Neutrophil (primary cell): ENCODE data around the gene KRTAP1-5.

ENCODE experiments used
- H3K27ac ChIP-seq: fragments of 200-600 bp; sonication (generic); 2 replicates; pipeline ENCODE4 v1.5.1; 2016; ENCODE audit warnings: mild to moderate bottlenecking, moderate library complexity
- H3K27me3 ChIP-seq: fragments of 200-600 bp; sonication (generic); 2 replicates; pipeline ENCODE4 v1.6.0; 2016; ENCODE audit warnings: mild to moderate bottlenecking
- H3K36me3 ChIP-seq: fragments of 200-600 bp; sonication (generic); 2 replicates; pipeline ENCODE4 v1.5.1; 2017
- H3K4me1 ChIP-seq, 2 experiments: fragments of 200-600 bp in 1 of 2; sonication (generic) in 1 of 2; 1 replicate in 1 of 2; 2 replicates in 1 of 2; pipeline versions ENCODE4 v1.5.1 to v1.6.1; 2013 to 2016; ENCODE audit warnings: low read depth in 1 of 2, low read length in 1 of 2, mild to moderate bottlenecking in 1 of 2, moderate library complexity in 1 of 2; ENCODE audit not compliant: control insufficient read depth in 1 of 2, insufficient read depth in 1 of 2
- H3K4me3 ChIP-seq, 2 experiments: fragments of 200-600 bp in 1 of 2; sonication (generic) in 1 of 2; 1 replicate in 1 of 2; 2 replicates in 1 of 2; pipeline ENCODE4 v1.5.1; 2013 to 2016; ENCODE audit warnings: low read depth in 1 of 2, low read length in 1 of 2, mild to moderate bottlenecking in 1 of 2, moderate library complexity in 1 of 2
- H3K9me3 ChIP-seq: fragments of 200-600 bp; sonication (generic); 2 replicates; pipeline ENCODE4 v1.5.1; 2016
- CTCF ChIP-seq: fragments of 200-600 bp; sonication (generic); IDR thresholded peaks from 2 replicates; pipeline ENCODE4 v1.5.1; 2016; ENCODE audit warnings: antibody characterized with exemption

The KRTAP1-5 gene

GRCh38 chr17:41026715-41027471 lies at the start of gene KRTAP1-5:
KRTAP1-5 (minus strand) TSS chr17:41027208; CDS start chr17:41027155, 53 bp downstream.
- H3K4me3 ChIP-seq, result no peak within 1 kb of the TSS
- H3K27me3 ChIP-seq, result peaks cover 34% of the 10 kb centered on the region
- H3K36me3 ChIP-seq, result no peaks in the 10 kb centered on the region
- H3K9me3 ChIP-seq, result no peaks in the 10 kb centered on the region
- H3K27ac ChIP-seq, result no peak within 1 kb of the TSS
- no peak for TF ChIP-seq CTCF
- no peaks in the 10 kb centered on the region for H3K4me1 ChIP-seq

- Histone ChIP-seq H3K4me3 (no peak overlapping the region), H3K36me3 (no peaks in the 10 kb centered on the region), H3K9me3 (no peaks in the 10 kb centered on the region), H3K4me1 (no peaks in the 10 kb centered on the region), H3K27ac (no peak overlapping the region), H3K27me3 (peaks cover 10% of the 10 kb centered on the region)
- TF ChIP-seq CTCF, result no peak
Measured at GRCh38 chr17:41076788-41077187, 49.8 kb upstream of the KRTAP1-5 start.

- Histone ChIP-seq H3K4me1 (peaks cover 7 to 13% of the 10 kb centered on the region in 2 experiments), H3K4me3 (no peak overlapping the region), H3K27me3 (peaks cover 10% of the 10 kb centered on the region), H3K9me3 (no peaks in the 10 kb centered on the region), H3K36me3 (no peaks in the 10 kb centered on the region), H3K27ac (no peak overlapping the region)
- no peak for TF ChIP-seq CTCF
Measured at GRCh38 chr17:41073676-41074075, 46.7 kb upstream of the KRTAP1-5 start.

- TF ChIP-seq CTCF, result no peak
- Histone ChIP-seq H3K4me1 (peaks cover 7 to 17% of the 10 kb centered on the region in 2 experiments), H3K27me3 (peaks cover 10% of the 10 kb centered on the region), H3K27ac (no peak overlapping the region), H3K4me3 (no peak overlapping the region), H3K36me3 (no peaks in the 10 kb centered on the region), H3K9me3 (no peaks in the 10 kb centered on the region)
Measured at GRCh38 chr17:41071606-41072360, 44.8 kb upstream of the KRTAP1-5 start.

- Histone ChIP-seq H3K9me3 (no peaks in the 10 kb centered on the region), H3K27ac (no peak overlapping the region), H3K27me3 (peaks cover 12% of the 10 kb centered on the region), H3K4me3 (no peak overlapping the region), H3K36me3 (no peaks in the 10 kb centered on the region), H3K4me1 (peaks cover 7 to 17% of the 10 kb centered on the region in 2 experiments)
- no peak for TF ChIP-seq CTCF
Measured at GRCh38 chr17:41069031-41069430, 42.0 kb upstream of the KRTAP1-5 start.
